Loucy (cell line): Measurements from ENCODE around the gene CEP43.

Experiments used
- H2AFZ ChIP-seq: fragments of 200-600 bp; sonication (generic); 2 replicates; pipeline ENCODE4 v1.6.0; 2016; ENCODE audit warnings: antibody characterized with exemption, mild to moderate bottlenecking, low read length, moderate library complexity
- H3F3A ChIP-seq: fragments of 200-600 bp; 2 replicates; pipeline ENCODE4 v1.6.0; 2016; ENCODE audit warnings: antibody characterized with exemption, low read depth, mild to moderate bottlenecking
- H3K27me3 ChIP-seq: fragments of 200-600 bp; sonication (generic); 2 replicates; pipeline ENCODE4 v1.6.1; 2014; ENCODE audit warnings: low read length, mild to moderate bottlenecking; ENCODE audit not compliant: insufficient read depth, poor library complexity, severe bottlenecking
- H3K36me3 ChIP-seq: fragments of 200-600 bp; sonication (generic); 2 replicates; pipeline ENCODE4 v1.6.1; 2016; ENCODE audit warnings: low read length; ENCODE audit not compliant: insufficient read depth
- H3K4me1 ChIP-seq: fragments of 200-600 bp; sonication (generic); 2 replicates; pipeline ENCODE4 v1.5.1; 2014; ENCODE audit warnings: low read length, mild to moderate bottlenecking; ENCODE audit not compliant: insufficient read depth, poor library complexity, severe bottlenecking
- H3K4me2 ChIP-seq: fragments of 200-600 bp; sonication (generic); 2 replicates; pipeline ENCODE4 v1.6.0; 2014; ENCODE audit warnings: antibody characterized with exemption, low read length, low read depth, mild to moderate bottlenecking; ENCODE audit not compliant: poor library complexity, severe bottlenecking
- H3K4me3 ChIP-seq: fragments of 200-600 bp; sonication (generic); 2 replicates; pipeline ENCODE4 v1.5.1; 2014; ENCODE audit warnings: low read length, mild to moderate bottlenecking, mixed read lengths; ENCODE audit not compliant: poor library complexity, severe bottlenecking
- H3K79me2 ChIP-seq: fragments of 200-600 bp; sonication (generic); 2 replicates; pipeline ENCODE4 v1.6.1; 2014; ENCODE audit warnings: low read length; ENCODE audit not compliant: insufficient read depth
- H3K9ac ChIP-seq: fragments of 200-600 bp; sonication (generic); 2 replicates; pipeline ENCODE4 v1.6.0; 2014; ENCODE audit warnings: mild to moderate bottlenecking, low read depth, low read length, moderate library complexity; ENCODE audit not compliant: poor library complexity, severe bottlenecking
- H3K9me2 ChIP-seq: fragments of 200-600 bp; sonication (generic); replicated peaks from 2 replicates; pipeline ENCODE4 v1.6.1; 2016; ENCODE audit warnings: low read depth, low read length, mixed read lengths
- H3K9me3 ChIP-seq: fragments of 200-600 bp; sonication (generic); 2 replicates; pipeline ENCODE4 v1.6.1; 2014; ENCODE audit warnings: mild to moderate bottlenecking, antibody characterized with exemption, low read length, low read depth; ENCODE audit not compliant: insufficient read depth
- H4K20me1 ChIP-seq: fragments of 200-600 bp; sonication (generic); 2 replicates; pipeline ENCODE4 v1.6.0; 2014; ENCODE audit warnings: antibody characterized with exemption, low read length, mild to moderate bottlenecking; ENCODE audit not compliant: insufficient read depth, poor library complexity, severe bottlenecking
- CTCF ChIP-seq: fragments of 200-600 bp; sonication (generic); conservative IDR thresholded peaks from 2 replicates; pipeline ENCODE4 v1.5.1; 2014; ENCODE audit warnings: mild to moderate bottlenecking, antibody characterized with exemption, low read length
- EZH2phosphoT487 ChIP-seq: fragments of 200-600 bp; IDR thresholded peaks from 2 replicates; pipeline ENCODE4 v1.6.1; 2018; ENCODE audit warnings: antibody characterized with exemption, mild to moderate bottlenecking, moderate library complexity, borderline replicate concordance

Gene CEP43

GRCh38 chr6:167015302-167015701, 16.1 kb downstream of the CEP43 start:
- Histone ChIP-seq H3F3A (no peaks in the 10 kb centered on the region), H3K9me3 (no peaks in the 10 kb centered on the region), H3K9ac (no peak overlapping the region), H3K4me3 (no peak overlapping the region), H3K27me3 (no peaks in the 10 kb centered on the region), H3K4me2 (no peak overlapping the region), H4K20me1 (no peaks in the 10 kb centered on the region), H3K79me2 (no peaks in the 10 kb centered on the region), H3K4me1 (no peaks in the 10 kb centered on the region), H3K36me3 (peaks cover 57% of the 10 kb centered on the region; the same call in 1 of the 2 replicates), H3K9me2 (no peaks in the 10 kb centered on the region), H2AFZ (no peak overlapping the region)
- no peak for TF ChIP-seq CTCF
- TF ChIP-seq EZH2phosphoT487 = no peak

GRCh38 chr6:167020206-167020605, 21.0 kb downstream of the CEP43 start:
- no peaks in the 10 kb centered on the region for H3K9me3 ChIP-seq
- H3K27me3 ChIP-seq = no peaks in the 10 kb centered on the region
- no peak overlapping the region for H3K4me3 ChIP-seq
- no peak overlapping the region for H3K4me2 ChIP-seq
- no peaks in the 10 kb centered on the region for H3F3A ChIP-seq
- peaks cover 47% of the 10 kb centered on the region; the same call in 1 of the 2 replicates for H3K36me3 ChIP-seq
- H2AFZ ChIP-seq = no peak overlapping the region
- H3K4me1 ChIP-seq = no peaks in the 10 kb centered on the region
- TF ChIP-seq CTCF (no peak), EZH2phosphoT487 (no peak)
- H4K20me1 ChIP-seq = no peaks in the 10 kb centered on the region
- no peaks in the 10 kb centered on the region for H3K79me2 ChIP-seq
- H3K9ac ChIP-seq = no peak overlapping the region
- no peaks in the 10 kb centered on the region for H3K9me2 ChIP-seq

GRCh38 chr6:167027308-167027707, 28.1 kb downstream of the CEP43 start:
- Histone ChIP-seq H3K79me2 (no peaks in the 10 kb centered on the region), H4K20me1 (no peaks in the 10 kb centered on the region), H3K4me1 (no peaks in the 10 kb centered on the region), H3K9ac (no peak overlapping the region), H3K9me3 (no peaks in the 10 kb centered on the region), H3K36me3 (peaks cover 87% of the 10 kb centered on the region; the same call in 1 of the 2 replicates), H2AFZ (no peak overlapping the region), H3K4me3 (no peak overlapping the region), H3K4me2 (no peak overlapping the region), H3K9me2 (no peaks in the 10 kb centered on the region), H3F3A (no peaks in the 10 kb centered on the region), H3K27me3 (no peaks in the 10 kb centered on the region)
- TF ChIP-seq CTCF = no peak
- TF ChIP-seq EZH2phosphoT487 = no peak
